LNCaP clone FGC (cell line): ENCODE measurements around the gene YWHAG.
"Not testable (repeated sequence)": the region's sequence is repeated elsewhere in the genome, so short reads cannot be mapped to it uniquely, and the experiment has no call there.

Experiments
- DNase-seq: peaks from one replicate; pipeline ENCODE4 v3.0.0-alpha.2; 2011; ENCODE audit warnings: low read depth
- H3K4me3 ChIP-seq: 2 replicates; pipeline ENCODE4 v1.5.1; 2011; ENCODE audit warnings: mild to moderate bottlenecking, low read depth, low read length, control low read depth
- CTCF ChIP-seq: IDR thresholded peaks from 2 replicates; pipeline ENCODE4 v1.5.1; 2012; ENCODE audit warnings: mild to moderate bottlenecking; ENCODE audit not compliant: control insufficient read depth, insufficient read depth; ENCODE audit errors: extremely low read depth

The YWHAG gene

GRCh38 chr7:76392531-76393115 lies 33.8 kb upstream of the YWHAG start:
- H3K4me3 ChIP-seq: peak overlapping the region; percentile 43
- no peak for TF ChIP-seq CTCF
- no peak for DNase-seq

- TF ChIP-seq CTCF: no peak
- DNase-seq: no peak
These were observed 31.3 kb upstream of the YWHAG start for GRCh38 chr7:76390092-76390491.

GRCh38 chr7:76387789-76388188 lies 29.0 kb upstream of the YWHAG start:
- H3K4me3 ChIP-seq, DNase-seq: not testable (repeated sequence)

More at GRCh38 chr7:76390092-76390491, 31.3 kb upstream of the YWHAG start:
- H3K4me3 ChIP-seq: no peak overlapping the region

- no peak overlapping the region for H3K4me3 ChIP-seq
- no peak for TF ChIP-seq CTCF
- no peak for DNase-seq
These were observed 28.0 kb upstream of the YWHAG start for GRCh38 chr7:76386691-76387260.

- DNase-seq: no peak
- no peak for TF ChIP-seq CTCF
- no peak overlapping the region for H3K4me3 ChIP-seq
These were observed 24.5 kb upstream of the YWHAG start for GRCh38 chr7:76383089-76383944.

GRCh38 chr7:76381814-76382213 lies 23.0 kb upstream of the YWHAG start:
- H3K4me3 ChIP-seq: no peak overlapping the region
- no peak for DNase-seq
- no peak for TF ChIP-seq CTCF

- TF ChIP-seq CTCF: no peak
- no peak for DNase-seq
- H3K4me3 ChIP-seq: peak overlapping the region; percentile 41
These were observed 21.8 kb upstream of the YWHAG start for GRCh38 chr7:76380623-76380966.
